Activated CD4-positive, alpha-beta T cell treated with anti-CD3 and anti-CD28 coated beads, Interleukin-2, amount 10 ng/mL, durations not matched to agents 24 days and 14 days (primary cell): ENCODE data around the gene RBM33. TPM values are rescaled to one million over a fixed set of nuclear protein-coding genes. Genes with fewer than 3 reads are reported as not detected.

Experiments
- DNase-seq: peaks from one replicate; pipeline ENCODE4 v3.0.0; 2022
- H3K27ac Mint-ChIP-seq: one replicate; pipeline ENCODE4 v1.8.0; 2022; ENCODE audit warnings: mild to moderate bottlenecking, mixed read lengths
- H3K27me3 Mint-ChIP-seq: one replicate; pipeline ENCODE4 v1.8.0; 2022; ENCODE audit warnings: mixed read lengths
- H3K36me3 Mint-ChIP-seq: one replicate; pipeline ENCODE4 v1.8.0; 2022; ENCODE audit warnings: low read depth, mild to moderate bottlenecking, mixed read lengths
- H3K4me1 Mint-ChIP-seq: one replicate; pipeline ENCODE4 v1.8.0; 2021; ENCODE audit warnings: mixed read lengths
- H3K4me3 Mint-ChIP-seq: one replicate; pipeline ENCODE4 v1.8.0; 2022; ENCODE audit warnings: mild to moderate bottlenecking, moderate library complexity, mixed read lengths
- H3K9me3 Mint-ChIP-seq: one replicate; pipeline ENCODE4 v1.8.0; 2021; ENCODE audit warnings: mixed read lengths
- intact Hi-C: fragments of 100-400 bp; cut with micrococcal nuclease; formaldehyde crosslinking; loops from one replicate; pipeline ENCODE4 v1.15.1; 2023
- total RNA-seq: library from RNA; stranded (reverse); gene quantifications from 2 replicates; pipeline ENCODE4 v1.2.3, GENCODE V29; 2022

Gene RBM33
- total RNA-seq, 1 donor from 2014 or later: 79.5 TPM

- DNase-seq: no peak
- intact Hi-C loops: loop anchor here (1.0 kb wide), 1 partner anchor 22 kb away; no protein-coding TSS in a partner anchor
- no peaks in the 10 kb centered on the region for H3K27me3 Mint-ChIP-seq
- H3K36me3 Mint-ChIP-seq: peaks cover 69% of the 10 kb centered on the region
- no peaks in the 10 kb centered on the region for H3K9me3 Mint-ChIP-seq
- peaks cover 52% of the 10 kb centered on the region for H3K4me1 Mint-ChIP-seq
- peak overlapping the region; percentile 77 for H3K27ac Mint-ChIP-seq
- H3K4me3 Mint-ChIP-seq: peak overlapping the region; percentile 11
Measured at GRCh38 chr7:155746188-155746587, 101.7 kb downstream of the RBM33 start.

GRCh38 chr7:155747209-155747608 is 102.7 kb downstream of the RBM33 start:
- Mint-ChIP-seq H3K4me3 (no peak overlapping the region), H3K4me1 (peaks cover 54% of the 10 kb centered on the region), H3K9me3 (no peaks in the 10 kb centered on the region), H3K27ac (no peak overlapping the region), H3K27me3 (no peaks in the 10 kb centered on the region), H3K36me3 (peaks cover 64% of the 10 kb centered on the region)
- intact Hi-C loops: no loop called here
- no peak for DNase-seq

- Mint-ChIP-seq H3K27me3 (no peaks in the 10 kb centered on the region), H3K36me3 (peaks cover 58% of the 10 kb centered on the region), H3K4me1 (peaks cover 69% of the 10 kb centered on the region), H3K9me3 (no peaks in the 10 kb centered on the region), H3K4me3 (no peak overlapping the region), H3K27ac (peak overlapping the region; percentile 18)
- intact Hi-C loops: no loop called here
- DNase-seq: no peak
Measured at GRCh38 chr7:155749578-155749977, 105.1 kb downstream of the RBM33 start.

- Mint-ChIP-seq H3K27me3 (no peaks in the 10 kb centered on the region), H3K9me3 (no peaks in the 10 kb centered on the region), H3K4me1 (peaks cover 70% of the 10 kb centered on the region), H3K4me3 (no peak overlapping the region), H3K36me3 (peaks cover 52% of the 10 kb centered on the region), H3K27ac (no peak overlapping the region)
- intact Hi-C loops: no loop called here
- DNase-seq: no peak
Measured at GRCh38 chr7:155750255-155751125, 106.0 kb downstream of the RBM33 start.

- H3K4me3 Mint-ChIP-seq: no peak overlapping the region
Measured at GRCh38 chr7:155751409-155751808, 106.9 kb downstream of the RBM33 start.

GRCh38 chr7:155752756-155753445 is 108.4 kb downstream of the RBM33 start:
- peaks cover 45% of the 10 kb centered on the region for H3K36me3 Mint-ChIP-seq
- no peak overlapping the region for H3K4me3 Mint-ChIP-seq
- intact Hi-C loops: loop anchor here (1.0 kb wide), 1 partner anchor 11 kb away; no protein-coding TSS in a partner anchor
- peak overlapping the region; percentile 12 for H3K27ac Mint-ChIP-seq
- peaks cover 62% of the 10 kb centered on the region for H3K4me1 Mint-ChIP-seq
- no peak for DNase-seq
- no peaks in the 10 kb centered on the region for H3K27me3 Mint-ChIP-seq
- H3K9me3 Mint-ChIP-seq: peaks cover 5% of the 10 kb centered on the region

More at GRCh38 chr7:155751409-155751808, 106.9 kb downstream of the RBM33 start:
- Mint-ChIP-seq H3K27ac (no peak overlapping the region), H3K36me3 (peaks cover 43% of the 10 kb centered on the region), H3K9me3 (no peaks in the 10 kb centered on the region), H3K27me3 (no peaks in the 10 kb centered on the region), H3K4me1 (peaks cover 66% of the 10 kb centered on the region)
- DNase-seq: no peak
- intact Hi-C loops: no loop called here

- Mint-ChIP-seq H3K36me3 (peaks cover 43% of the 10 kb centered on the region), H3K27ac (peak overlapping the region; percentile 12)
- DNase-seq: no peak
Measured at GRCh38 chr7:155753446-155753965, 109.0 kb downstream of the RBM33 start.

GRCh38 chr7:155754165-155754564 is 109.7 kb downstream of the RBM33 start:
- peaks cover 42% of the 10 kb centered on the region for H3K36me3 Mint-ChIP-seq

More at GRCh38 chr7:155753446-155753965, 109.0 kb downstream of the RBM33 start:
- intact Hi-C loops: loop anchor here (1.0 kb wide), 1 partner anchor 11 kb away; no protein-coding TSS in a partner anchor
- H3K4me1 Mint-ChIP-seq: peaks cover 58% of the 10 kb centered on the region
- H3K9me3 Mint-ChIP-seq: peaks cover 5% of the 10 kb centered on the region
- no peak overlapping the region for H3K4me3 Mint-ChIP-seq
- H3K27me3 Mint-ChIP-seq: no peaks in the 10 kb centered on the region

GRCh38 chr7:155755026-155755425 is 110.6 kb downstream of the RBM33 start:
- no peak for DNase-seq
- H3K9me3 Mint-ChIP-seq: peaks cover 5% of the 10 kb centered on the region
- no peak overlapping the region for H3K27ac Mint-ChIP-seq
- H3K4me3 Mint-ChIP-seq: no peak overlapping the region
- intact Hi-C loops: no loop called here
- H3K27me3 Mint-ChIP-seq: no peaks in the 10 kb centered on the region
- H3K36me3 Mint-ChIP-seq: peaks cover 40% of the 10 kb centered on the region
- H3K4me1 Mint-ChIP-seq: peaks cover 51% of the 10 kb centered on the region

More at GRCh38 chr7:155754165-155754564, 109.7 kb downstream of the RBM33 start:
- H3K9me3 Mint-ChIP-seq: peaks cover 5% of the 10 kb centered on the region
- H3K27me3 Mint-ChIP-seq: no peaks in the 10 kb centered on the region
- no peak overlapping the region for H3K27ac Mint-ChIP-seq
- peaks cover 57% of the 10 kb centered on the region for H3K4me1 Mint-ChIP-seq
- no peak for DNase-seq
- no peak overlapping the region for H3K4me3 Mint-ChIP-seq
- intact Hi-C loops: no loop called here

- Mint-ChIP-seq H3K4me3 (no peak overlapping the region), H3K27ac (no peak overlapping the region), H3K4me1 (peaks cover 55% of the 10 kb centered on the region), H3K9me3 (peaks cover 5% of the 10 kb centered on the region), H3K36me3 (peaks cover 49% of the 10 kb centered on the region), H3K27me3 (no peaks in the 10 kb centered on the region)
- intact Hi-C loops: no loop called here
- no peak for DNase-seq
Measured at GRCh38 chr7:155756322-155756721, 111.9 kb downstream of the RBM33 start.

GRCh38 chr7:155758348-155758747 is 113.9 kb downstream of the RBM33 start:
- no peak for DNase-seq
- no peak overlapping the region for H3K4me3 Mint-ChIP-seq
- no peak overlapping the region for H3K27ac Mint-ChIP-seq
- intact Hi-C loops: no loop called here
- H3K36me3 Mint-ChIP-seq: peaks cover 55% of the 10 kb centered on the region
- peaks cover 60% of the 10 kb centered on the region for H3K4me1 Mint-ChIP-seq
- H3K27me3 Mint-ChIP-seq: no peaks in the 10 kb centered on the region
- peaks cover 5% of the 10 kb centered on the region for H3K9me3 Mint-ChIP-seq

- H3K27ac Mint-ChIP-seq: peak overlapping the region; percentile 58
- DNase-seq: no peak
- intact Hi-C loops: loop anchor here (5.0 to 10.0 kb wide), 3 partner anchors 463 to 835 kb away; partner anchors contain the start of gene INSIG1
- H3K36me3 Mint-ChIP-seq: peaks cover 54% of the 10 kb centered on the region
- H3K4me1 Mint-ChIP-seq: peaks cover 62% of the 10 kb centered on the region
- peaks cover 5% of the 10 kb centered on the region for H3K9me3 Mint-ChIP-seq
- no peak overlapping the region for H3K4me3 Mint-ChIP-seq
- H3K27me3 Mint-ChIP-seq: no peaks in the 10 kb centered on the region
Measured at GRCh38 chr7:155759740-155760430, 115.4 kb downstream of the RBM33 start.

GRCh38 chr7:155761162-155761561 is 116.7 kb downstream of the RBM33 start:
- peaks cover 5% of the 10 kb centered on the region for H3K9me3 Mint-ChIP-seq
- H3K27ac Mint-ChIP-seq: peak overlapping the region; percentile 99
- H3K36me3 Mint-ChIP-seq: peaks cover 60% of the 10 kb centered on the region
- H3K4me3 Mint-ChIP-seq: no peak overlapping the region
- DNase-seq: no peak
- H3K27me3 Mint-ChIP-seq: no peaks in the 10 kb centered on the region
- intact Hi-C loops: loop anchor here (5.0 to 10.0 kb wide), 3 partner anchors 464 to 836 kb away; partner anchors contain the start of gene INSIG1
- H3K4me1 Mint-ChIP-seq: peaks cover 65% of the 10 kb centered on the region
